Sigmoid colon (tissue), 4 donors: ENCODE results near the gene MEGF11.

Experiments
- CTCF ChIP-seq, 4 experiments: fragments of 450-650 bp in 3 of 4; fragments of 200-600 bp in 1 of 4; IDR thresholded peaks; one replicate each; pipeline ENCODE4 v1.5.1; 2016 to 2019; ENCODE audit warnings: antibody characterized with exemption in 4 of 4, mild to moderate bottlenecking in 3 of 4, moderate library complexity in 2 of 4
- EP300 ChIP-seq, 4 donors: sonication (generic); formaldehyde crosslinking; IDR thresholded peaks; one replicate each; pipeline ENCODE4 v1.6.1; 2017; ENCODE audit warnings: antibody characterized with exemption in 4 of 4
- POLR2A ChIP-seq, 2 donors: fragments of 450-650 bp; IDR thresholded peaks; one replicate each; pipeline ENCODE4 v1.6.1; 2016; ENCODE audit warnings: antibody characterized with exemption in 2 of 2, mild to moderate bottlenecking in 2 of 2, moderate library complexity in 2 of 2
- POLR2AphosphoS5 ChIP-seq, 4 donors: sonication (generic); formaldehyde crosslinking; IDR thresholded peaks; one replicate each; pipeline ENCODE4 v1.6.1; 2017; ENCODE audit warnings: antibody characterized with exemption in 4 of 4

DNA sequence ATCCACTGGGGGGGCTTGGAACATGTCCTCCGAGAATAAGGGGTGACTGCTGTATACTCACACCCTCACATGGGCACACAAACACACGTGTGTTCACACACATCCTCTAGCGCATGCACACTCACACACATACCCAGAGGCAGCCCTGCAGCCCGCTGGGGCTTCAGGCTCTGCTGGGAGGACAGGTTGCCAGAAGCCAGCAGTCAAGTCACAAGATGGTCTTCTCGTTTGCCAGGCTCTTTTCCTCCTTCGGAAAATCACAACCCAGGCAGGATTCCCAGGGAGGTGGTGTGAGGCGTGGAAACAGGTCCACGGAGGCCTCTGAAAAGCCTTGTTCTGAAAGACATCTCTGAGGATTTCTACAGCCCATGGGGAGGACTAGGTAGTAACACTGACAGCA, 26.8 kb downstream of the MEGF11 start:
- TF ChIP-seq POLR2A (IDR thresholded peaks at IDR 0.05) (no peak), CTCF (IDR thresholded peaks at IDR 0.05) (no peak), EP300 (IDR thresholded peaks at IDR 0.05) (no peak), POLR2AphosphoS5 (IDR thresholded peaks at IDR 0.05) (no peak)
